ENCODE results near the gene MYOG. TPM values are rescaled to one million over a fixed set of nuclear protein-coding genes. Genes with fewer than 3 reads are reported as not detected.

The MYOG gene
- total and polyA plus RNA-seq, 12 donors, result 0.06 TPM; not detected in 11

- H3K4me3 ChIP-seq, result no peak overlapping the region
- 88 to 94% methylated on average over 7 of the region's 7 CpGs for WGBS, 2 donors
- ATAC-seq, result no peak
- H3K27ac ChIP-seq, result no peak overlapping the region
- H3K9me3 ChIP-seq, result peaks cover 0 to 17% (median 9%) of the 10 kb centered on the region in 11 donors
- no peaks in the 10 kb centered on the region for H3K27me3 ChIP-seq
- no peak for DNase-seq
- peaks cover 0 to 4% (median 0%) of the 10 kb centered on the region in 9 donors for H3K4me1 ChIP-seq
- no peak for TF ChIP-seq CTCF (IDR thresholded peaks at IDR 0.05)
- intact Hi-C loops (cut with DNase I), result no loop called here
- no peaks in the 10 kb centered on the region for H3K36me3 ChIP-seq
Measured at GRCh38 chr1:203099805-203100515, 14.1 kb upstream of the MYOG start.

- Histone ChIP-seq H3K36me3 (no peaks in the 10 kb centered on the region), H3K9me3 (peaks cover 0 to 20% (median 13%) of the 10 kb centered on the region in 11 donors), H3K27me3 (no peaks in the 10 kb centered on the region), H3K27ac (no peak overlapping the region), H3K4me1 (peaks cover 0 to 4% (median 0%) of the 10 kb centered on the region in 9 donors), H3K4me3 (no peak overlapping the region)
- DNase-seq (no peak), ATAC-seq (no peak)
- no peak for TF ChIP-seq CTCF (IDR thresholded peaks at IDR 0.05)
- intact Hi-C loops (cut with DNase I), result no loop called here
- WGBS, 2 donors, result 84 to 85% methylated on average over 8 of the region's 8 CpGs
Measured at GRCh38 chr1:203098914-203099520, 13.2 kb upstream of the MYOG start.

- no peak for TF ChIP-seq CTCF (IDR thresholded peaks at IDR 0.05)
- DNase-seq (no peak), ATAC-seq (no peak)
- H3K9me3 ChIP-seq, result peaks cover 0 to 21% (median 13%) of the 10 kb centered on the region in 11 donors
- H3K27ac ChIP-seq, result no peak overlapping the region
- 65 to 67% methylated on average over 1 of the region's 1 CpG for WGBS, 2 donors
- no peak overlapping the region for H3K4me3 ChIP-seq
- no peaks in the 10 kb centered on the region for H3K36me3 ChIP-seq
- peaks cover 0 to 4% (median 0%) of the 10 kb centered on the region in 9 donors for H3K4me1 ChIP-seq
- intact Hi-C loops (cut with DNase I), result no loop called here
- H3K27me3 ChIP-seq, result no peaks in the 10 kb centered on the region
Measured at GRCh38 chr1:203098445-203098844, 12.6 kb upstream of the MYOG start.

GRCh38 chr1:203097001-203097400, 11.2 kb upstream of the MYOG start:
- 84 to 100% methylated on average over 1 of the region's 1 CpG for whole genome bisulfite sequencing, 2 donors

More at GRCh38 chr1:203097001-203097400, 11.2 kb upstream of the MYOG start:
- no peak for TF ChIP-seq CTCF (IDR thresholded peaks at IDR 0.05)
- Histone ChIP-seq H3K27ac (no peak overlapping the region), H3K36me3 (no peaks in the 10 kb centered on the region), H3K9me3 (peaks cover 0 to 21% (median 13%) of the 10 kb centered on the region in 11 donors), H3K4me1 (no peaks in the 10 kb centered on the region), H3K4me3 (no peak overlapping the region), H3K27me3 (peaks cover 0 to 4% (median 0%) of the 10 kb centered on the region in 7 donors)
- ATAC-seq, result no peak
- DNase-seq, result no peak
- intact Hi-C loops (cut with DNase I), result no loop called here
